Stimulated activated naive CD4-positive, alpha-beta T cell (primary cell): Measurements from ENCODE around the gene DAPK1.
A peak's percentile ranks its signal among the peaks of the same experiment; 100 is the strongest.

Experiments
- DNase-seq, 6 experiments: peaks; one replicate each; lab custom pipeline; 2025; lab: John Stamatoyannopoulos, UW

DAPK1 gene

DNA sequence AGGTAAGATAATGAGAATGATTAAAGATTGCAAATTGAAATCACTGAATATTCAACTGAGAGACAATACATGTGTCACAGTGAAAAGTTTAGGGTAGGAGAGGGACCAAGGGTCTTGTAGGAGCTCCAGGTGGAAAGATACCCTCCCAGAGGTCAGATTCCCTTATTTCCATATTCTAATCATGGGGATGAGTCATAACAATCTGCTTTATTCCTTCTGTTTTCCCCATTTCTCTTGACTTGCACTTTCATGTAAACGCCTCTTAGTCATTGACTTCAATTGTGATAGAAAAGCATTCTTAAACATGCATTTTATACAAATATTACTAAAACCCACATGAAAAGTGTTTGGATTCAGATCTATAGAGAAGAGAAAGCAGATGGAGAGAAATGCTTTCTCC lies 147.0 kb downstream of the DAPK1 start:
- DNase-seq, result no peak

DNA sequence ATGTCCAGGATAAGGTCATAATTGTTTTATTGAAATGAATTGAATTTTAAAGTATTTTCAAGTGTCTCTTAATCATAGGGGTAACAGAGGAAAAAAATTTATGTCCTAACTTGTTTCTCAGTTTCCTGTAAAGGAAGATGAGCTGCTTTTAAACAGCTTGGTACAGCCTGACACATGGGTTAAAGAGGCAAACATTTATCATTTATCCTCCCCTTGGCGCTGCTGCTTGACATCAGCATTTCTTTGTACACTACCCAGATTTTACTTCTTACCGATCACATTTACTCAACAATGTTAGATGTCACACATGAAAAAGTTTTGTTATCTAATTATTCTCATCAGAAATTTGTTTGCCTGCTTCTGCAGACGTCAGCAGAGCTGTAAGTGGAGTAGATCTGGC lies 148.9 kb downstream of the DAPK1 start:
- no peak for DNase-seq

DNA sequence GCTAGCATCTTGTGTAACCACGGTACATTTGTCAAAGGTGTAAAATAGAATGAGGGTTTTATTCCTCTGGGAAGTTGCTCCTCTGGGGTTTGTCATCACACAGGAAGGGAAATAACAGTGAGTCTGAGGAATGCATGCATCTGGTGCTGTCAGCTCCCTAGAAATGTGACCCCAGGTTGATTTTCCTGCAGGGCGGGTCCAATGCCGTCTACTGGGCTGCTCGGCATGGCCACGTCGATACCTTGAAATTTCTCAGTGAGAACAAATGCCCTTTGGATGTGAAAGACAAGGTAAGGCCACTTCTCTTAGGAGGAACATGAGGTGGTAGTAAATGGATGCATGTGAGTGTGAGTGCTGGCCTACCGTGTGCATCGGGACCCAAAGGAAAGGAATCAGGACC lies 149.4 kb downstream of the DAPK1 start:
- DNase-seq, result no peak

DNA sequence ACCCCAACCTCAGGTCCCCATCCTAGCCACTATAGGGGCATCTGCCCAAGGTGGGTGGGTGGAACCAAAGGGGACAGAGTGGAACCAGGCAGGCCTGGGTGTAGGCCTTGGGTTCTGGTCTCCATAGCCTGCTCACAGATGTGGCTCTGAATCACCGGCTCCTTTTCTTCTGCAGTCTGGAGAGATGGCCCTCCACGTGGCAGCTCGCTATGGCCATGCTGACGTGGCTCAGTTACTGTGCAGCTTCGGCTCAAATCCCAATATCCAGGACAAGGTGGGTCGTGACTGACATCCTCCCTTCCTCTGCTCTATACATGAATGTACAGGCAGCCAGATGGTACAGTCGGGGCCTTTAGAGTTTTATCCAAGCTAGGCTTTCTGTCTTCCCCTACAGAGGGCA lies 150.9 kb downstream of the DAPK1 start:
- no peak for DNase-seq

DNA sequence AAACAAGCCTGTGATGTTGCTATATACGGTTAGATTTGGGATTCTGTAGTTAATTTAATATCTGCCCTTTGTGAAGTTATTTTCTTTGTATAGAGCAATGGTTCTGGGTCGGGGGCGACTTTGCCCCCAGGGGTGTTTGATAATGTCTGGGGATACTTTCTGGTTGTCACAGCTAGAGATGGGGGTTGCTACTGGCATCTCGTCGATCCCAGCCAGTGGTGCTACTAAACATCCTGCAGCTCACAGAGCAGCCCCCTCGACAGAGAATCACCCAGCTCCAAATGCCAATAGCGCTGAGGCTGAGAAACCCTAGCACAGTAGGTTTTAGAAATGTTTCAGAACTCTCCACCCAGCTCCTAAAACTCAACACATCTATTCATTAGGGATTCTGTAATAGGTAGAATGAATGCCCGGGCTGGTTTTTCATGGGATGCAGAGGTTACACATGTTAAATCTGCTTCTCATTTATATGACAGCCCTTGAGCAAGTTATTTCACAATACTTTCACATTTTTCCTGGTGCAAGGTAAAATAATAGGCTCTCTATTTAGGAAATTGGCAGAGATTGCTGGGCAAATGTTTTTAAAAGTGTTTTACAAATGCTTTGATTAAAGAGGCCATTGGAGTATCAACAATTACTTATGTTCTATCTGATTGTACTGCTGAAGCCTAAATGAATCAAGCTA lies 153.1 kb downstream of the DAPK1 start:
- no peak for DNase-seq

DNA sequence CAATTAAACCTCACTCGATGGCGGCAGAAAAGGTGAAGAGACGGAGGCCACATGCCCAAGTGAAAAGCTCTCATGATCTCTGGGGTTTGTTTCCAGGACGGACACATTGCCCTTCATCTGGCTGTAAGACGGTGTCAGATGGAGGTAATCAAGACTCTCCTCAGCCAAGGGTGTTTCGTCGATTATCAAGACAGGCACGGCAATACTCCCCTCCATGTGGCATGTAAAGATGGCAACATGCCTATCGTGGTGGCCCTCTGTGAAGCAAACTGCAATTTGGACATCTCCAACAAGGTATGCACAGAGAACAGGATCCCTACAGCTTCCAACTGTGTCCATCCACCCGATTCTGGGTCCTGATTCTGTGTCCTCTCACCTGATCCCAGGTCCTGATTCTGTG lies 153.8 kb downstream of the DAPK1 start:
- no peak for DNase-seq

DNA sequence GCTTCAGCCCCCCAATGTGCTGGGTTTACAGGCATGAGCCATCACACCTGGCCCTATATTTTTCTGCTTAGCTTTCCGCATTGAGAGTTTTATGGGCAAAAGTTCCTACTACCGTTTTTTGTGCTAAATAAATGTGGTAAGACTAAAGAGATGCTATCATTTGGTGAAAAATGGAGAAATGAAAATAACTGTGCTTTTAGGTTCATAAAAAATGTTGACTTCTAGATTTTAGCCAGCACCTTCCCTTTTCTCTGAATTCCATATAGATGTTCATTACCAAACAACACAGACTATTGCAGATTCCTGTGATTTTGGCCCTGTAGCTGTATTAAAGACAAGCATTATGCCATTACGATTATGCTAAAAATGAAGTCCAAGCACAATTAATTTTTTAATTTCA lies 156.3 kb downstream of the DAPK1 start:
- no peak for DNase-seq

DNA sequence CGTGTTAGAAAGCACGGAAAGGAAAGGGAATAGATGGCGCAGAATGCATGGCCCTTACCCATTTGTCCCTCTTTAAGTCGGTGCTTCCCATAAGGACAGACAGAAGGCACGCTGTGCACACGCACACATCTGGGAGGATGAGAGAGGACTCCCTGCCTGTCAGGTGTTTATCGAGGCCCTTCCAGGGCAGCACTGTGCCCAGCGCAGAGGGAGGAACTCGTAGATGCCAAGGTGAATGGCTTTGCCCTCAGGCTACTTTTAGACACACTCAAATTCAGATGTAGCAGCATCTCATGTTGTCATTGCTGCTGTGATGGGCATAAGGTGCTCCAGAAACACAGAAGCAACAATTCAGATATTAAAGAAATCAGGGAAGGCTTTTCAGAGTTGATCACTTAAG lies 158.1 kb downstream of the DAPK1 start:
- DNase-seq, result no peak

DNA sequence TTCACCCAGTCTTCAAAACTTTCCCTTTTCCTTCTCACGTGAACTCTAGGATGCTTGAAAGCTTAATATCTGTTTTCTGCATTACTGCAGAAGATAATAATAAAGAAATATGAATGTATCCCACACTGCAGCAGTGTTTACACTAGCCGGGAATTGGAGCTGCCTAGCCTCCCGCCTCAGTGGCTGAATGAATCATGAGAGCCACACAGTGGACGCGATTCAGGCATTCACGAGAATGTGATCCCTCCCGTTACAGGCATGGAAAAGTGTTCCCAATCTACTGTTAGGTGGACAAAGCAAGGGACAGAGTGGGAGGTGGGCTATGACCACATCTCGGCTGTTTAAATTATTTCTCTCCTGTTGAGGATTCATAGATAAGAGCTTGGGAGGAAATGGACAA lies 158.8 kb downstream of the DAPK1 start:
- DNase-seq, result no peak

DNA sequence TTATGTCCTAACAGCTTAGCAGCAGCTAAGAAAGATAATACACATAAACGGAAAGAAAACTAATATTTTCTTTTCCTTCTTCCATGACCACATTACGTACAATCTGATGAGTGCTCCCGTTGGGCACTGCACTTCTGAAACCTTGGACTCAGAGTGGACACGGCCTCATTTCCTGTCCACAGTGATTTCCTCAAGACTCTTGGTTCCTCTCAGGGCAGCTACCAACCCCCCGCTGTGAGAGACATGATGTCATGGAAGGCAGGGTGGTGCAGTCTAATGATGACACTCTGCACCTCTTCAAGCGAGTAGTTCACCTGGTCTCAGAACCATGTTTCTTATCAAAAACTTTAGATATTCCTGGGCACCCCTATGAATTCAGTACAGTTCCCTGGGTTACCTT lies 159.5 kb downstream of the DAPK1 start:
- DNase-seq, result no peak

DNA sequence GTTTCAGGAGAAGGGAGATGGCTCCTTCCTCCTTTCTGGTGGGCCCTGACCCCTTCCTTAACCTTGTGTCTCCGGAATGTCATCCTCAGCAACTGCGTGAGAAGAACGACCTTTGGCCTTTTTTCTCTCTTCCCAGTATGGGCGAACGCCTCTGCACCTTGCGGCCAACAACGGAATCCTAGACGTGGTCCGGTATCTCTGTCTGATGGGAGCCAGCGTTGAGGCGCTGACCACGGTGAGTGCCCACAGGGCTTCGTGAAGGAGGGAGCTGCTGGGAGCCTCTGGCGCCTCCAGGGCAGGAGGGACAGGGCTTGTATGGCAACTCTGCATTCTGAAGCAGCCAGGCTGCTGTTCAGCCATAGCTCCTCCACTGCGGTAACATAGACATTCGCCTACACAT lies 160.2 kb downstream of the DAPK1 start:
- no peak for DNase-seq

DNA sequence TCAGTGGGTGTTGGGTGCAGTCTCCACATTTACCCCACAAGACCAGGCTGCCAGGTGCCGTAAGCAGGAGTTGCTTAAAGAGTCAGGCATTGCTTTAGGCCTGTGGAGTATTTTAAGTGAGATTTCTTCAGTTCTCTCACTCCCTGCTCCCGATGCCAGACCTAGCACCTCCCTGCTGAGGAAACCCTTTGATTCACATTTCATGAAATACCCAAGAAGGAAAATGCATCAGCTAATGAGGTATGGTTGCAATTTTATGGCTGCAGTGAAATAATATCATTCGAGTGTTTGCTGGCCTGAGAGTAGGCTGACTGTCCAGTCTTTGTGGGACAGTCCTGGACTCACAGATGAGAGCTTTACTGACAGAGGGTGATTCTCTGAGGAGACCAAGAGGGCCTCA lies 160.8 kb downstream of the DAPK1 start:
- no peak for DNase-seq

DNA sequence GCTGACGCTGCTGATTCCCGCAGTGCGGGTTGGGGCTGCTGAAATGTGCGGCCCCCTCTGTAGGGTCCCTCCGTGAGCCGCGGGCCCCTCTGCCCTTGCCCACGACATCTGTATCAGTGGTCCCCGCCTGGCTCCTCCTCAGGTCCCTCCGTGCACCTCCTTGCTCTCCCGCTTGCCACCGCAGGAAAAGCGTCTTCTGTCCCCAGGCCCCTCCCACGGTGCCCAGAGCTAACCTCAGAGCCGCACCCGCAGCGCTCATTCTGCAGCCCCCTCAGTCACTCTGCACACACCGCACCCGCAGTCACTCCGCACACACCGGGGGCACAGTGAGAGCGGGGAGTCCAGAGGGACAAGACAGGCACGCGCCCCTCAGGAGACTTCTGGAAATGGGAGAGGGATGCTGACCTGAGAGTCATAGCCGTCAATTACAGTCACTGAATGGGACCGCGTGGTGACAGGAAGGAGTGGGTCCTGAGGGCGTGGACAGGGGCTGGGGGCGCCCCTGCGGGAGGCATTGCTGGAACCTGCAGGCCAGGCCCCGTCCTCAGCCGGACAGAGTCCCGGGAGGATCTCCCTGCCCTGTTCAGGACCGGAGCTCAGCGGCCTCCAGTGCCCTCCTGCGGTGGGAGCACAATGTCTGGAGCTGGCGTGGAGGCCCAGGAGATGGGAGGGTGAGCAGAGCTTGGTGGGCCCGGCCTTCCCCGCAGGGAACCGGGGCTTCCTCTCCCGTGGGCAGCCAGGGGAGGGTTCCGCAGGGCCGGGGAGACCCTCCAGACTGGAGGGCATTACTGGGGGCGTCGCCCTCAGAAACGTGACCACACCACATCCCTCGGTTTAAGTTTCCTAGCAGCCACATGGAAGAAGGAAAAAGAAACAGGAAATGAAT lies 162.1 kb downstream of the DAPK1 start:
- no peak for DNase-seq

DNA sequence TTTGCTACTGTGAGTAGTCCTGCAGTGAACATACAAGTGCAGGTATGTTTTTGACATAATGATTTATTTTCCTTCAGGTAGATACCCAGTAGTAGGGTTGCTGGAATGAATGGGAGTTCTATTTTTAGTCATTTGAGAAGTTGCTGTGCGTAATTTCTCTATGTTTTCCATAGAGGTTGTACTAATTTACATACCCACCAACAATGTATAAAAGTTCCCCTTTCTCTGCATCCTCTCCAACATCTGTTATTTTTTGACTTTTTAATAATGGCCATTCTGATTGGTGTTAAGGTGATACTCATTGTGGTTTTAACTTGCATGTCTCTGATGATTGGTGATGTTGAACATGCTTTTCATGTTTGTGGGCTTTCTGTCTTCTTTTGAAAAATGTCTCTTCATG lies 163.6 kb downstream of the DAPK1 start:
- DNase-seq, result no peak

DNA sequence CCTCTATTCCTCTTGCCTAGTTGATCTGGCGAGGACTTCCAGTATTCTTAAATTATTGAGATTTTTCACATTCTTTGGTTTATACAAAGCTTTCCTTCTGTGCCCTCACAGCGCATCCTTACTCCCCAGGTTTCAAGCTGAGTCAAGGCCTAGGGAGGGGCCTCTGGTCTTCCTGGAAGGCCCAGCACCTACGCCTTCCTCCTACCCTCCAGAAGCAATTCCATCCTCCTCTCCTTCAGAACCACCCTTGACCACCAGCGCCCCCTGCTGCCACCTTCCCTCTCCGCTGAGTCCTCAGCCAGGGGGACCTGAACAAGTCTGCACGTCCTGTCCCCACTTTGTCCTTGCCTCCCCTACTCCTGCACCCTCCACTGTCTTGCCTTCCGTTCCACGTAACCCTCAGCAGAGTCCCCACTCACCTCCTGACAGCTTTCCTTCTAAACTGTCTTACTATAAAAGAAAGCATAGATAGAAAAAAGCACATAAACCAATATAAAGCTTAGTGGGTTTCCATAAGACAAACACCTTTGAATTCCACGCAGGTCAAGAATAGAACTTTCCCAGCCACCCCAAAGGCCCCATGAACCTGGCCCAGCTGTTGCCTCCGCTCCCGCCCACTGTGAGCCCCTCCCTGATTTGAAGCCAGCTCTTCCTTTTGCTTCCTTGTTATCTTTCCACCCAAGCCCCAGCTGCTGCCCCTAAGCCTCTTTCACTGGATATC lies 165.3 kb downstream of the DAPK1 start:
- peak in 3 of 6 experiments; percentile 1 to 47 (median 6) for DNase-seq

DNA sequence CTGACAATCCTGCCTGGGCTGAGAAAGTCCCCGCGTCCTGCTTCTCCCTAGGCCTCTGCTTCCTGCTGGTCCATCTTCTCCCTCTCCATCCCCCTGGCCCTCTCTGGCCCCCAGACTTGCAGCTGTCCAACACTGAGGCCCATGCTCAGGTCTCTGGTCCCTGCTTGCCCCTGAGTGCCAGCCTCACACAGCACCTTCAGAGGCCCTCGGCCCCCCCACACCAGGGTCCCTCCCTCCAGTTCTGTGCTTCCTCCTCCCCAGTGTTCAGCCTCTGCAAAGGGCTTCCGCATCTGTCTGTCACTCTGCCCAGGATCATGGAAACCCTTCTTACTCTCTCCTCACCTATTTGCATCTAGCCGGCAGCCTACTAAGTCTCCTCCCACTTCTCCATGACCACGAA lies 165.9 kb downstream of the DAPK1 start:
- no peak for DNase-seq

DNA sequence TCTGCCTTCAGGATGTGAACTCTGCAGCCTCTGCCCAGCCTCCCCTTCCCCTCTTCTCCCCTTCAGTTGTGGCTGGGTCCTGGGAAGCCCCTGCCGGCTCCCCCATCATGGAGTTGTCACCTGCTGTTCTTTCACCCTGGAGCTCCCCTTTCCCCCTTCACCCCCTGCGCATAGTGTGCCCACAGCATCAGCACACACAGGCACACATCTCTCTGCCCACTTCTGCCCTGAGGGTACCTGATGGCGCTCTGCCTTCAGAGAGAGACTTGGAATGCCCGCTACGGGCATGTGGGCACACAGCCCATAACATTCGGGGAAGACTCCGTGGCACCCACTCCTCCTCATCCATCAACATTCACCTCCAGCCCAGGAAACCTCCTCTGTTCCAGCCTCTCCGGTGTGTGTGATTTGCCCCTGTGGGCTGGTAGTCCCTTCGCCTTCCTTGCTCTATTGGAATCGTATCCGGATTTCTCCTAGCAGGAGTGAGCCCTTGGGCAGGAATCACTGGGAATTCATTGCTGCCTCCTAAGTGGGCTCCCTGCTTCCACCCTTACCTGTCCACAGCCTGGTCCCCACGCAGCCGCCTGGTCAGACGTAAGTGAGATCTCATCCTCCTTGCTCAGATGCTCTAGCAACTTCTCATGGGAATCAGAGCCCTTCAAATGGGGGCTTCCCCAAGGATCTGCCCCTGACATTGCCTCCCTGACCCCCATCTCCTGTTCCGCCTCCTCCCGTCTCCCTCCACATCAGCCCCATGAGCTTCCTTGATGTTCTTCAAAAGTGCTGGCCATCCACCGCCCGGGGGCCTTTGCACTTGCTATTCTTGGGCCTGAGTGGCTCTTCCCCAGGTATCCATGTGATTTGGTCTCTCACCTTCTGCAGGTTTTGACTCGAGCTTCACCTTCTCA lies 166.7 kb downstream of the DAPK1 start:
- no peak for DNase-seq

DNA sequence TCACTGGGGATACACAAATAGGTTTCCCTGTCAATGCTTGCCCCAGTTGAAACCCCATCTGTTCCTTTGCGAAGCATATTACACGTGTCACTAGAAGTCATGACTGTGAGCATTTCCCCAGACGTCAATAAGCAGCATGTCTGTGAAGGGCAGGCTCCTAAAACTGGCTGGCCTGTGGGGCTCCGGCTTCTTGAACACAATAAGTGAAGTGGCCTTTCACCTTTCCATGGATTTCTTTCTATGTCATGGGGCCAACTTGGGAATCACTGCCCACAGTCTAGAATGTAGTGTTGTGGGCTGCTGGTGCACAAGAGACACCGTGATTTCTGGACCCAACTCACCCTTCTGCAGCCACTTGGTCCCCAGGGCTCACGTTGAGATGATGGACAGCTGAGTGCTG lies 167.8 kb downstream of the DAPK1 start:
- no peak for DNase-seq

DNA sequence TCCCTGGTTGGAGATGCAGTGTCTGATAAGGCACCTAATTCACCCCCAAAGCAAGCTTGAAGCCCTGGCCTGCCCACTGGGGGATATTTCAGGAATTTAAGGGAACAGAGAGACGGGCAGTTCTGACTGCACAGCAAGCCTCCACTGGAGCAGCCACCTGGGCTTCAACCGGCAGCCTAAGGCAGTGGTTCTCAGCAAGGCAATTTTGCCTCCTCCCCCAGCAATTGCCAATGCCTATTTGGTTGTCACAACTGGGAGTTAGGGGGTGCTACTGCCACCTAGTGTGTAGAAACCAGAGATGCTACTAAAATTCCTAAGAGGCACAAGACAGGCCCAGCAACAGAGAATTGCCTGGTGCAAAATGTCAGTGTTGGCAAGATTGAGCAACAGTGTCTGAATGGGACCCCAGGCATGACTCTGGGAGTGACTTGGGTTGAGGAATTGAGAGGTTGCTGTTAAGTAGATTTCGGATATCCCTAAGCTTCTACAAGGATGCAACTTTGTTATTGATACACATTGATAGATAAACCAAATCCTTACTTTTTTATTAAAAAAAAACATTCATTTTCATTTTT lies 169.6 kb downstream of the DAPK1 start:
- no peak for DNase-seq

DNA sequence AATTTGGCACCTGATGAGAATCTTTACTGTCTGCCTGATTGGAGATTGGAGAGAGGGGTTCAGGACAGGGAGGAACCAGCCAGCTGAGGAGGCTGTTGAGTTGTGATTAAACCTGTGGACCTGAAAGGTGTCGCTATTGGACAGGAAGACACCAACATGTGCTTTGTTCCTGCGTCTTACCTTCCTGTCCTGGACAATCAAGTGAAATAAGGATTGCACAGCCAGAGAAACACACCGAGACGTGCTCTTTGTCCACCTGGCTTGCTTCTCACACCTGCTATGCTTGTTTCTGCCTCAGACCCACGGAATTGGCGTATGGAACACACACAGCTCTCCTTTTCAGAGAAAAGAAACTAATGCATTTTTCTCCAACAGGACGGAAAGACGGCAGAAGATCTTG lies 170.6 kb downstream of the DAPK1 start:
- no peak for DNase-seq

DNA sequence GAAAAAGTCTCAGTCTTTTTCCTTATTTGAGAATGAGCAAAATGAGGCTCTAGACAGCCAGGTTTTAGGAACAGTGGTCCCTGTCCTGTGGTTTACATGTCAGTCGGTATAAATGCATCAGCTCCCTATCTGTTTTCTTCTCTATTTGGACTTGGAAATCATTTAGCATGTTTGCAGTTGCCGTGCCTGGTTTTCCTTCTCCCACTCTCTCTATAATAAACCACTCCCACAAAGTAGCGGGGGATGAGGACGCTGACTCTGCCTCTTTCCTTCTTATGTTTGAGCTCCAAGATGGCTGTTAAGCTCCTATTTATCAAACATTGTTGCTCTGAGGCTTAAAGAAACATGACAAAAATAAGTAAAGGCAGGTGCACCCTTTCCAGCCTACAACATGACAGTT lies 171.1 kb downstream of the DAPK1 start:
- DNase-seq, result no peak
